Peyer's patch (tissue), 4 donors: ENCODE results near the gene SERGEF. TPM values are rescaled to one million over a fixed set of nuclear protein-coding genes. Genes with fewer than 3 reads are reported as not detected.

Experiments
- DNase-seq, 3 donors: peaks; one replicate each; pipeline ENCODE4 v3.0.0-alpha.2; 2017 to 2019
- H3K27ac ChIP-seq, 4 donors: fragments of 200-600 bp; sonication (generic); one replicate each; pipeline ENCODE4 v1.5.1; 2016 to 2019
- H3K27me3 ChIP-seq, 2 donors: fragments of 200-600 bp; sonication (generic); one replicate each; pipeline ENCODE4 v1.5.1; 2019
- H3K36me3 ChIP-seq, 3 donors: fragments of 200-600 bp; sonication (generic); one replicate each; pipeline ENCODE4 v1.5.1; 2016 to 2019
- H3K4me1 ChIP-seq, 4 donors: fragments of 200-600 bp; sonication (generic); one replicate each; pipeline ENCODE4 v1.5.1; 2016 to 2019
- H3K4me3 ChIP-seq, 4 donors: fragments of 200-600 bp; sonication (generic); 1 replicate in 3 of 4; 2 replicates in 1 of 4; pipeline ENCODE4 v1.5.1; 2016 to 2019; ENCODE audit warnings: mild to moderate bottlenecking in 1 of 4
- H3K9me3 ChIP-seq, 4 donors: fragments of 200-600 bp; sonication (generic); one replicate each; pipeline ENCODE4 v1.5.1; 2016 to 2019; ENCODE audit warnings: mild to moderate bottlenecking in 1 of 4
- CTCF ChIP-seq, 6 experiments: fragments of 450-650 bp in 4 of 6; fragments of 200-600 bp in 2 of 6; sonication (generic) in 1 of 6; IDR thresholded peaks; one replicate each; pipeline ENCODE4 v1.5.1; 2017 to 2019; ENCODE audit warnings: antibody characterized with exemption in 6 of 6, mild to moderate bottlenecking in 3 of 6, moderate library complexity in 1 of 6
- POLR2A ChIP-seq, 2 donors: fragments of 450-650 bp; IDR thresholded peaks; one replicate each; pipeline ENCODE4 v1.5.1; 2017; ENCODE audit warnings: antibody characterized with exemption in 2 of 2, mild to moderate bottlenecking in 2 of 2, moderate library complexity in 2 of 2
- total RNA-seq, 4 donors: library from RNA; depleted of rRNA; stranded (reverse); fragments of >200 nt; gene quantifications; one replicate each; pipeline ENCODE4 v1.1.0, GENCODE V29; 2016

SERGEF gene
- total RNA-seq, 4 donors from 2014 or later: 19.4 to 40.4 (median 27.7) TPM

- H3K9me3 ChIP-seq: no peaks in the 10 kb centered on the region
- no peaks in the 10 kb centered on the region for H3K4me1 ChIP-seq
- no peak overlapping the region for H3K4me3 ChIP-seq
- no peaks in the 10 kb centered on the region for H3K27me3 ChIP-seq
- no peak overlapping the region for H3K27ac ChIP-seq
- TF ChIP-seq POLR2A (IDR thresholded peaks at IDR 0.05) (no peak), CTCF (IDR thresholded peaks at IDR 0.05) (no peak)
- no peaks in the 10 kb centered on the region for H3K36me3 ChIP-seq
- peak in 1 of 3 donors; percentile 37 for DNase-seq
Observed at GRCh38 chr11:17778352-17778751, 234.5 kb downstream of the SERGEF start.

GRCh38 chr11:17777738-17778091 lies 235.1 kb downstream of the SERGEF start:
- no peak for TF ChIP-seq POLR2A (IDR thresholded peaks at IDR 0.05)
- TF ChIP-seq CTCF (IDR thresholded peaks at IDR 0.05): no peak
- no peak for DNase-seq
- H3K9me3 ChIP-seq: no peaks in the 10 kb centered on the region

GRCh38 chr11:17777086-17777737 lies 235.6 kb downstream of the SERGEF start:
- Histone ChIP-seq H3K36me3 (no peaks in the 10 kb centered on the region), H3K9me3 (no peaks in the 10 kb centered on the region), H3K4me1 (no peaks in the 10 kb centered on the region), H3K4me3 (no peak overlapping the region), H3K27me3 (no peaks in the 10 kb centered on the region), H3K27ac (no peak overlapping the region)
- TF ChIP-seq POLR2A (IDR thresholded peaks at IDR 0.05): no peak
- TF ChIP-seq CTCF (IDR thresholded peaks at IDR 0.05): no peak
- peak in 1 of 3 donors; percentile 22 for DNase-seq

More at GRCh38 chr11:17777738-17778091, 235.1 kb downstream of the SERGEF start:
- Histone ChIP-seq H3K4me1 (no peaks in the 10 kb centered on the region), H3K36me3 (no peaks in the 10 kb centered on the region), H3K27ac (no peak overlapping the region), H3K4me3 (no peak overlapping the region), H3K27me3 (no peaks in the 10 kb centered on the region)

- Histone ChIP-seq H3K36me3 (no peaks in the 10 kb centered on the region), H3K27ac (no peak overlapping the region), H3K4me1 (no peaks in the 10 kb centered on the region), H3K9me3 (no peaks in the 10 kb centered on the region), H3K27me3 (no peaks in the 10 kb centered on the region), H3K4me3 (no peak overlapping the region)
- peak in 1 of 3 donors; percentile 21 for DNase-seq
- no peak for TF ChIP-seq CTCF (IDR thresholded peaks at IDR 0.05)
- no peak for TF ChIP-seq POLR2A (IDR thresholded peaks at IDR 0.05)
Observed at GRCh38 chr11:17776212-17776875, 236.5 kb downstream of the SERGEF start.

- DNase-seq: peak in 1 of 3 donors; percentile 22
- Histone ChIP-seq H3K9me3 (no peaks in the 10 kb centered on the region), H3K4me3 (no peak overlapping the region), H3K27ac (no peak overlapping the region), H3K4me1 (peaks cover 0 to 2% (median 0%) of the 10 kb centered on the region in 4 donors), H3K27me3 (no peaks in the 10 kb centered on the region), H3K36me3 (no peaks in the 10 kb centered on the region)
- TF ChIP-seq POLR2A (IDR thresholded peaks at IDR 0.05) (no peak), CTCF (IDR thresholded peaks at IDR 0.05) (no peak)
Observed at GRCh38 chr11:17775507-17776211, 237.2 kb downstream of the SERGEF start.
